Tibial artery (tissue), 4 donors: ENCODE data around the gene ACSL1.

ENCODE experiments used
- DNase-seq, 2 donors: peaks; one replicate each; pipeline ENCODE4 v3.0.0-alpha.2; 2019
- H3K27ac ChIP-seq, 2 donors: fragments of 200-600 bp; sonication (generic) in 1 of 2; 1 replicate in 1 of 2; 2 replicates in 1 of 2; pipeline ENCODE4 v1.5.1; 2018 to 2019; ENCODE audit warnings: mild to moderate bottlenecking in 1 of 2
- H3K27me3 ChIP-seq, 2 donors: fragments of 200-600 bp; sonication (generic) in 1 of 2; one replicate each; pipeline versions ENCODE4 v1.5.1 to v1.6.0; 2016 to 2019
- H3K36me3 ChIP-seq, 3 donors: fragments of 200-600 bp; sonication (generic) in 2 of 3; one replicate each; pipeline ENCODE4 v1.5.1; 2016 to 2019; ENCODE audit warnings: mild to moderate bottlenecking in 2 of 3
- H3K4me1 ChIP-seq, 4 donors: fragments of 200-600 bp; sonication (generic) in 2 of 4; 1 replicate in 3 of 4; 2 replicates in 1 of 4; pipeline ENCODE4 v1.5.1; 2016 to 2019
- H3K4me3 ChIP-seq, 2 donors: fragments of 200-600 bp; sonication (generic) in 1 of 2; 1 replicate in 1 of 2; 2 replicates in 1 of 2; pipeline ENCODE4 v1.5.1; 2018 to 2019; ENCODE audit warnings: mild to moderate bottlenecking in 2 of 2
- H3K9me3 ChIP-seq, 3 donors: fragments of 200-600 bp; sonication (generic) in 1 of 3; one replicate each; pipeline ENCODE4 v1.5.1; 2016 to 2019
- intact Hi-C: fragments of 100-400 bp; cut with DNase I; formaldehyde crosslinking; loops from one replicate; pipeline ENCODE4 v1.15.0; 2023; ENCODE audit warnings: low total_unique reads
- TF ChIP-seq, protein P1 (sequence below), 2 experiments: fragments of 200-600 bp in 1 of 2; fragments of 450-650 bp in 1 of 2; IDR thresholded peaks; one replicate each; pipeline ENCODE4 v1.5.1; 2017 to 2019; ENCODE audit warnings: antibody characterized with exemption in 2 of 2, mild to moderate bottlenecking in 1 of 2, moderate library complexity in 1 of 2

ACSL1 gene

DNA sequence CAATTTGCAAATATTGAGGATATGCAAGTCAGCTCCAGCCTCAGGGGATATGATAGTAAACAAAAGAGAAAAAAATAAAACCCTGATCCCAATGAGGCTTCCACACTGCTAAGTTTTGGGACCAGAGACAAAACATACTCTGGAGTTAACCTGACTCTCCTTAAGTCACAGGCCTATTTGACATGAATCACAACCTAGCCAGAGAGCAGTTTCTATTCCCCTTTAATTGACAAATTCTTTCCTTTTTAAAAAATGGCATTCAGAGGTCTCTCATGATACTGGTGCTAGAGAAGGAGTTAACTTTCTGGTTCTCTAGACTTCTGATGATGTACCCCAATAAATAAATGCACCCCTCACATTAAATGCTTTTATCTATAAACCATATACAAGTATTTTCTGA is 8.8 kb downstream of the ACSL1 start:
- DNase-seq = no peak
- Histone ChIP-seq H3K4me1 (peaks cover 0 to 31% (median 15%) of the 10 kb centered on the region in 4 donors), H3K27me3 (no peaks in the 10 kb centered on the region), H3K27ac (no peak overlapping the region), H3K36me3 (no peaks in the 10 kb centered on the region), H3K4me3 (no peak overlapping the region), H3K9me3 (no peaks in the 10 kb centered on the region)
- intact Hi-C loops = no loop called here
- TF ChIP-seq, protein P1, sequence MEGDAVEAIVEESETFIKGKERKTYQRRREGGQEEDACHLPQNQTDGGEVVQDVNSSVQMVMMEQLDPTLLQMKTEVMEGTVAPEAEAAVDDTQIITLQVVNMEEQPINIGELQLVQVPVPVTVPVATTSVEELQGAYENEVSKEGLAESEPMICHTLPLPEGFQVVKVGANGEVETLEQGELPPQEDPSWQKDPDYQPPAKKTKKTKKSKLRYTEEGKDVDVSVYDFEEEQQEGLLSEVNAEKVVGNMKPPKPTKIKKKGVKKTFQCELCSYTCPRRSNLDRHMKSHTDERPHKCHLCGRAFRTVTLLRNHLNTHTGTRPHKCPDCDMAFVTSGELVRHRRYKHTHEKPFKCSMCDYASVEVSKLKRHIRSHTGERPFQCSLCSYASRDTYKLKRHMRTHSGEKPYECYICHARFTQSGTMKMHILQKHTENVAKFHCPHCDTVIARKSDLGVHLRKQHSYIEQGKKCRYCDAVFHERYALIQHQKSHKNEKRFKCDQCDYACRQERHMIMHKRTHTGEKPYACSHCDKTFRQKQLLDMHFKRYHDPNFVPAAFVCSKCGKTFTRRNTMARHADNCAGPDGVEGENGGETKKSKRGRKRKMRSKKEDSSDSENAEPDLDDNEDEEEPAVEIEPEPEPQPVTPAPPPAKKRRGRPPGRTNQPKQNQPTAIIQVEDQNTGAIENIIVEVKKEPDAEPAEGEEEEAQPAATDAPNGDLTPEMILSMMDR (IDR thresholded peaks at IDR 0.05) = no peak

GRCh38 chr4:184815046-184815877 is 10.5 kb downstream of the ACSL1 start:
- peak overlapping the region; percentile 3 to 38 for H3K27ac ChIP-seq
- H3K36me3 ChIP-seq = no peaks in the 10 kb centered on the region
- H3K27me3 ChIP-seq = no peaks in the 10 kb centered on the region
- H3K4me3 ChIP-seq = no peak overlapping the region
- DNase-seq = peak; percentile 70 to 86
- intact Hi-C loops = no loop called here
- peaks cover 0 to 33% (median 15%) of the 10 kb centered on the region in 4 donors for H3K4me1 ChIP-seq
- no peaks in the 10 kb centered on the region for H3K9me3 ChIP-seq
- TF ChIP-seq, protein P1 (IDR thresholded peaks at IDR 0.05) = no peak

GRCh38 chr4:184814686-184815045 is 11.1 kb downstream of the ACSL1 start:
- Histone ChIP-seq H3K4me1 (peaks cover 0 to 33% (median 15%) of the 10 kb centered on the region in 4 donors), H3K27ac (peak overlapping the region in 1 of 2 donors; percentile 38), H3K36me3 (no peaks in the 10 kb centered on the region), H3K27me3 (no peaks in the 10 kb centered on the region), H3K4me3 (no peak overlapping the region), H3K9me3 (no peaks in the 10 kb centered on the region)
- peak in 1 of 2 donors; percentile 31 for DNase-seq
- intact Hi-C loops = no loop called here
- TF ChIP-seq, protein P1 (IDR thresholded peaks at IDR 0.05) = no peak

- DNase-seq = peak in 1 of 2 donors; percentile 60
- intact Hi-C loops = no loop called here
Measured at GRCh38 chr4:184812651-184813181, 13.1 kb downstream of the ACSL1 start.

DNA sequence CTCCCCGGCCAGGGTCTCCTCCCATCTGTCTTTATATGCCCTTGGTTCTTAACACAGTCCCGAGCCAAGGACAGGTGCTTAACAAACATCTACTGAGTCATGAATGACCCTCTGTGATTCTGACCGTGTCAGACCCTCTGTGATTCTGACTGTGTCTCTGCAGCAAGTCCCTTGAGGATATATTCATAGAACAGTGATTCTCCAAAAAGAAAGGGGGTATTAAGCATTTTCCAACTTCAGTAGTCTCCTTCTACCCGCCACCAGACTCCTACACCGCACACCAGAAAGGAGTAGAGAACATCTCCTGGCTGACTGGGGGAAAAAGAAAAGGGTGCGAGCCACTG is 13.6 kb downstream of the ACSL1 start:
- no peak for DNase-seq
- TF ChIP-seq, protein P1 (IDR thresholded peaks at IDR 0.05) = no peak
- Histone ChIP-seq H3K4me3 (no peak overlapping the region), H3K9me3 (no peaks in the 10 kb centered on the region), H3K27me3 (no peaks in the 10 kb centered on the region), H3K27ac (peak overlapping the region in 1 of 2 donors; percentile 38), H3K4me1 (peaks cover 0 to 46% (median 23%) of the 10 kb centered on the region in 4 donors), H3K36me3 (no peaks in the 10 kb centered on the region)
- intact Hi-C loops = no loop called here

More at GRCh38 chr4:184812651-184813181, 13.1 kb downstream of the ACSL1 start:
- TF ChIP-seq, protein P1 (IDR thresholded peaks at IDR 0.05) = no peak
- Histone ChIP-seq H3K4me1 (peaks cover 0 to 42% (median 20%) of the 10 kb centered on the region in 4 donors), H3K27ac (peak overlapping the region; percentile 4 to 38), H3K36me3 (no peaks in the 10 kb centered on the region), H3K9me3 (no peaks in the 10 kb centered on the region), H3K4me3 (no peak overlapping the region), H3K27me3 (no peaks in the 10 kb centered on the region)
